ENCODE measurements around the gene ATAT1.

Gene ATAT1

GRCh38 chr6:30644769-30645168 is 18.1 kb downstream of the ATAT1 start:
- no peak for DNase-seq (ENCODE audit: extremely low read depth, low read depth)
- TF ChIP-seq, protein P1, sequence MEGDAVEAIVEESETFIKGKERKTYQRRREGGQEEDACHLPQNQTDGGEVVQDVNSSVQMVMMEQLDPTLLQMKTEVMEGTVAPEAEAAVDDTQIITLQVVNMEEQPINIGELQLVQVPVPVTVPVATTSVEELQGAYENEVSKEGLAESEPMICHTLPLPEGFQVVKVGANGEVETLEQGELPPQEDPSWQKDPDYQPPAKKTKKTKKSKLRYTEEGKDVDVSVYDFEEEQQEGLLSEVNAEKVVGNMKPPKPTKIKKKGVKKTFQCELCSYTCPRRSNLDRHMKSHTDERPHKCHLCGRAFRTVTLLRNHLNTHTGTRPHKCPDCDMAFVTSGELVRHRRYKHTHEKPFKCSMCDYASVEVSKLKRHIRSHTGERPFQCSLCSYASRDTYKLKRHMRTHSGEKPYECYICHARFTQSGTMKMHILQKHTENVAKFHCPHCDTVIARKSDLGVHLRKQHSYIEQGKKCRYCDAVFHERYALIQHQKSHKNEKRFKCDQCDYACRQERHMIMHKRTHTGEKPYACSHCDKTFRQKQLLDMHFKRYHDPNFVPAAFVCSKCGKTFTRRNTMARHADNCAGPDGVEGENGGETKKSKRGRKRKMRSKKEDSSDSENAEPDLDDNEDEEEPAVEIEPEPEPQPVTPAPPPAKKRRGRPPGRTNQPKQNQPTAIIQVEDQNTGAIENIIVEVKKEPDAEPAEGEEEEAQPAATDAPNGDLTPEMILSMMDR (IDR thresholded peaks at IDR 0.05; ENCODE audit: low read depth, low read length) = no peak

- TF ChIP-seq, protein P1 (IDR thresholded peaks at IDR 0.05; ENCODE audit: low read depth, low read length) = no peak
Observed at GRCh38 chr6:30645989-30646388, 19.3 kb downstream of the ATAT1 start.

GRCh38 chr6:30646450-30647241 is 20.0 kb downstream of the ATAT1 start, which contains the start of gene C6orf136:
Gene C6orf136, plus strand, starts transcription at chr6:30647133. Its CDS starts 99 bp downstream, at chr6:30647232.
- TF ChIP-seq, protein P1 (IDR thresholded peaks at IDR 0.05; ENCODE audit: low read depth, low read length) = no peak
- peak; percentile 74 for DNase-seq (ENCODE audit: extremely low read depth, low read depth)

More at GRCh38 chr6:30645989-30646388, 19.3 kb downstream of the ATAT1 start:
- DNase-seq (ENCODE audit: extremely low read depth, low read depth) = no peak

DNA sequence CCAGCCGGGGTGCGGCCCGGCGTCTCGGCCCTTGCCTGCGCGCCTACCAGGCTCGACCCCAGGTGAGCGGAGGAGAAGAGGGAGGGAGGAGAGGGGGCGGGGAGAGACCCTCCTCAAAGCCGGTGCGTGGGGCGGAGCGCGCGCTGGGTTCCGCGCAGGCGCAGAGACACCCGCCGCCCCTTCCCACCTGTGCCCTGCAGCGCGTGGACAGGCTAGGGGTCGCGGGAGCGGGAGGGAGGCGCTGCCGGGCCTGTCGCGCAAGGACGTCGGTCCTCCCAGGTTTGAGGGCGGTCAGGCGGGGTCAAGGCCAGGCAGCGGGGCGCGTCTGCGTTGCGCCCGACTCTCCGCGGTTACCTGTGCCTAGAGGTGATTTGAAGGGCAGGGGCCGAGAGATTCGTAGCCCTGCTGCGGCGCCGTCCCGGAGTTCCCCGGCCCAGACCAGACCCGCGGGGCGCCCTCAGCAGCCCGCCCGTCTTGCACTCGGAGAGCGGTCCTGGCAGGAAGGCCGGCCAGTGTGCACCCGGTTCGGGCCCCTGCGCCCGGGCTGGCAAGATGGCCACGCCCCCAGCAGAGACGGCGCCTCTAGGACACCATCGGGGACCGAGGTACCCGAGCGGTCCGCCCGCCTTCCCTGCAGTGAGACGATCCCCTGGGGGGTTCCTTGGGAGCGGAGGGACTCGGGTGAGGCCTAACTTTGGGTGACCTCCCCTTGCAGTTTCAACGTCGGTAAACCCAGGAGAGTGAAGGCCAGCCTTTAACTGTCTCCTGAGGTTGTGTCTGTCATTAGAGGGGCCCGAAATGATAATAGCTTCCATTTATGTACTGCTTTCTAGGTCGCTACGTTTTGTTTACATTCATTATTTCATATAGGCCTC is 20.8 kb downstream of the ATAT1 start:
- TF ChIP-seq, protein P1 (IDR thresholded peaks at IDR 0.05; ENCODE audit: low read depth, low read length) = no peak
- DNase-seq (ENCODE audit: extremely low read depth, low read depth) = no peak

DNA sequence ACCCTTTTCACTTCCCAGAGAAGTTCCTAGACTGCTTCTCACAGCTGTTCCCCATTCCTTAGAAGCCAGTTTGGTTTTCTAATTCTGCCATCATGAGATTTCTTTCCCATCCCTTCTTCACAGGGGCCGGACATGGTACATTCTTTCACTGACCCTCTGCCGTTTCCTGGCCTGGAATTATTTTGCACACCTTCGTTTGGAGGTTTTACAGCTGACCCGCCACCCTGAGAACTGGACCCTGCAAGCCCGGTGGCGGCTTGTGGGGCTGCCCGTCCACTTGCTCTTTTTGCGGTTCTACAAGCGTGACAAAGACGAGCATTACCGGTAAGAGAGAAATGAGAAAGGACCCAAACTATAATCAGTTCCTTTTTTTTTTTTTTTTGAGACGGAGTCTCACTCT is 24.5 kb downstream of the ATAT1 start:
- TF ChIP-seq, protein P1 (IDR thresholded peaks at IDR 0.05; ENCODE audit: low read depth, low read length) = no peak

GRCh38 chr6:30654798-30655742 is 28.4 kb downstream of the ATAT1 start:
- DNase-seq (ENCODE audit: extremely low read depth, low read depth) = no peak
- TF ChIP-seq, protein P1 (IDR thresholded peaks at IDR 0.05; ENCODE audit: low read depth, low read length) = no peak

More for the DNA sequence above, 24.5 kb downstream of the ATAT1 start:
- no peak for DNase-seq (ENCODE audit: extremely low read depth, low read depth)
